GM19372 (cell line): ENCODE data around the gene MLPH.
"Not testable (repeated sequence)": the region's sequence is repeated elsewhere in the genome, so short reads cannot be mapped to it uniquely, and the experiment has no call there.

Source experiments
- ATAC-seq: cut with Tn5 transposase; IDR thresholded peaks from one replicate; pipeline ENCODE4 v1.9.1; 2021; ENCODE audit warnings: mild to moderate bottlenecking, low read depth, moderate library complexity; ENCODE audit not compliant: unreplicated experiment

The MLPH gene

DNA sequence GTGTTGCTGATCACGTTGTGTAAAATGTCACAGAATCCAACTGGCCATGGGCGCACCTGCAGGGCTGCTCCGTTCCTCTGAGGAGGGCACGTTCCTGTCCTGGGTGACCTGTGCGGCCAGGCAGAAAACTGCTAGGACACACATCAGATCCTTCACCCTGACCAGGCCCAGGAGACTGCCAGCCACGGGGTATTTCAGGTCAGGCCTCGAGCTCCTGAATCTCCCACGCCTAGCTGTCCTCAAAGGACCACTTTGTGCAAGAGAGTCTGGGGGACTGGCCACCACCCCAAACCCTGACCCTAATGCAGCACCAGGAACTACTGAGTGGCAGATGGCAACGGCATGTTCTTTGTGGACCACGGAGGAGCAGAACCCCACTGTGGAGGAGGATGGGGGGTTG is 90.4 kb downstream of the MLPH start:
- no peak for ATAC-seq

DNA sequence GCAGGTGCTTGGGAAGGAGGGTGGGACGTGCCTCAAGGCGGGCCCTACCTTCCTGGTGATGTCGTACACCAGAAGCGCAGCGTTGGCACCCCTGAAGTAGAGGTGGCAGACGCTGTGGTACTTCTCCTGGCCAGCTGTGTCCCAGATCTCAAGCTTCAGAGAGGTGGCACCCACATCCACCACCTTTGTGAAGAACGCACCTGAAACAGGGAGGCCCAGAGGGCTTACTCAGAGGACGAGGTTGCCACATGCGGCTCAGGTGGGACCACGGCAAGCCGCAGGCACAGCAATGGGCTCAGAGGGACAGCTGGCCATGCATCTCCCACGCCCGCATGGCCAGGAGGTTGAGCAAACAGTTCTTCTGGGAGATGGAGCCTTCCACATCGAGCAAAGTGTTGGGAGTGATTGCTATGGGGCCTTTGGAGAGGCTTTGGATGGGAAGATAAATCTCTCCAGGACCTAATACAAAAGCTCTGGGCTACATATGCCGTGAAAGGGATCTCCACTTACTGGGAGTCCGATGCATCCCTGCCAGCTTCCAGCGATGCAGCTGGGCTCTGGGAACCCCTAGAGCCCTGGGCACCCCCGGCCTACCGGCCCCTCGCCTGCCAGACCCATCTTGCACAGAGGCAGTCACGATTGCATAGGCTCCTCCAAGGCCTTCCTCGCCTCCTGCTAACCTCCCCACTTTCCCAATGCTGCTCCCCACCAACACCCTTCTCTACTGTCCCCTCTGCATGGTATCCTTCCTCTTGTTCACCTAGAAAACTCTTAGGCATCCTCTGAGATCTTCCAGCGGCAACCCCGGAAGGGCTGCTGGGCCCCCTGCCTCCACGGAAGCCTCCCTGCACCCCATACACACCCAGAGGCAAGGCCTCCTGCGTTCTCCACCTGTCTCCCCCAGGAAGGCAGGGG is 91.2 kb downstream of the MLPH start:
- no peak for ATAC-seq

DNA sequence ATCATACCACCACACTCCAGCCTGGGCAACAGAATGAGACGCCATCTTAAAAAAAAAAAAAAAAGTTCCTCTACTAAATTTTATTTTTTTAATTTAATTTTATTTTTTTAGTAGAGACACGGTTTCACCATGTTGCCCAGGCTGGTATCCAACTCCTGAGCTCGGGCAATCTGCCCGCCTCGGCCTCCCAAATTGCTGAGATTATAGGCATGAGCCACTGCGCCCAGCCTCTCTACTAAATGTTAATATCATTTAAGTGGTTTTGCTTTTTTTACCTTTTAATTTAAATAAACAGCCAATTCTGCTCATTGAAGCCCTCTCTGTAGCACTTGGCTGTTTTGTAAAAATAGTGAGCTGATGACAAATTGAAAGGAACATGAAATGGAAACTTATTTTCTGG is 94.3 kb downstream of the MLPH start:
- ATAC-seq: no peak

DNA sequence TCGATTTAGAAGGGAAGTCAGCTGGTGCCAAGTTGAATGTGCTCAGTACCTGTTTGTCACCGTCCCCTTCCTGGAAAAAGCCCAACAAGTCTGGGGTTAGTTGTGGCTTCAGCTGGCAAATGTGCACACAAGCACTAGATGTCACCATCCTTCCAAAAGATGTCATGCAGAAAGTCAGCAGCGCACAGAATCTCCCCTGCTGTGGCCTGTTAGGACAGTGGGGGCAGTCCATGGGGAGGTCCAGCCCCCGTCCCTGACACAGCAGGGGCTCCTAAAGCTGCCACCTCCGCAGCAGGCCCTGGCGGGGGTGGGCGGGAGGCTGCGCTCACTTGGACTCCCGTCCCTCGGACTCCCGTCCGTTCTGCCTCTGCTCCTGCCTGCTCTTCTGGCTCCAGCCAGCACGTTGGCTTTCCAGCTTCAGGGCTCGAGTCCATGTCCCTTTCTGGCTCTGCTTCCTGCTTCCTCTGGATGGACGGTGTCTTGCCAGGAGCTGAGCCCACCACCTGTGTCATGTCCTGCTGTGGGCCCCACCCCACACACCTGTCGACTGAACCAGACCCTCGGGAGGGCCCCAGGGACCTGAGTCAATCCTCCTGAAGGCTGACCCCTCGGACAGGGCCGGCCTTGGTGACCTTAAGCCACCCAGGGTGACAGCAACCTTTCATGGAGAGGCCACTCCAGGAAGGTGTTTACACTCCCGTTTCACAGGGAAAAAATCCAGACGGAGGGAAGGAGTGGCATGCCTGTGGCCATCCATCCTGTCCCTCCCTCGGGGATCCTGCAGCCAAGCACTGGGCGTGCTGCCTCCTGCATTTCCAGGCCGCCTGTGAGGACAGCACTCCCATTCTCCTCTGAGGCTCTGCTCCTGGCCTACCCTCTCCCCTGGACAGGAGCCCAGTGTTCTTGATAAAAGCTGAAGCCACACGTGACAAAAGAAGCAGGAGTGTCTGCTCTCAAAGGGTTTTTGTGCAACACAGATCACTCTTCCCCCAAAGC is 95.0 kb downstream of the MLPH start:
- ATAC-seq: no peak

DNA sequence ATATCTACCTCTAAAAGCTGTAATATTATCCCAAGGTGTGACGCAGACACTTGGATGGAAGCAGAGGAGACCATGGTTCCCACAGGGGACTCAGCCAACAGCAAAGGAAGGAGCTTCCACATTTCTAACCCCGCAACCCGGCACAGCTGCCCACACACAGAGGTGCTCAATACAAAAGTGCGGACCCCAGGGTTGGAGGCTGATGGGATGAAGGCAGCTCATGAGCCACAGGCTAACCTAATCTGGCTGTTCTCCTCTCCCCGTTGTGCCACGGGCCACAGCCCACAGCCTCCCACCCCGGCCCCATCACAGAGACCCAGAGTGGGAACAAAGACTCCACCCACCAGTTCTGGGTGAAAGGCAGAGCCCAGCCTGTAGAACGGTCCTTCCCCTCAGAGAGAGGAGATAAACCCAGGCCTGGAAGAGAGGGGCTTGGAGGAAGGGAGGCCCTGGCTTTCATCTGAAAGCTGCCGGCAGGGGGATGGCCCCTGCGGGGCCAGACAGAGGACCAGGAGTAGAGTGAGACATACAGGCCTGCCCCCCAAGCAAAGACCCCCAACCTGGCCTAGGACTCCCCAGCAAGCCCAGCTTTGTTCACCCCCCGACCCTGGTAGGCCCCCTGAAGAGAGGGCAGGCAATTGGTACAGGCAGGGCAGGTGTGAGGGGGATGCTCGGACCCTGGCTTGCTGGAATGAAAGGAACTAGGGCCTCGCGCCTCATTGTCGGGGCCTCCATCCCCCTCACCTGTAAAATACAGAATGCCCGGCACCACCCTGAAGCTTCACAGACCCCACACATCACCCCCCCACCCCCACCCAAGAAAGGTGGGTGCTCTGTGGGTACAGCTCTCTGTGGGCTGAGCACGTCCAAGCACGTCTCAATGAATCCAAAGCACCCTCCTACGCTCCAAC is 96.6 kb downstream of the MLPH start:
- no peak for ATAC-seq

DNA sequence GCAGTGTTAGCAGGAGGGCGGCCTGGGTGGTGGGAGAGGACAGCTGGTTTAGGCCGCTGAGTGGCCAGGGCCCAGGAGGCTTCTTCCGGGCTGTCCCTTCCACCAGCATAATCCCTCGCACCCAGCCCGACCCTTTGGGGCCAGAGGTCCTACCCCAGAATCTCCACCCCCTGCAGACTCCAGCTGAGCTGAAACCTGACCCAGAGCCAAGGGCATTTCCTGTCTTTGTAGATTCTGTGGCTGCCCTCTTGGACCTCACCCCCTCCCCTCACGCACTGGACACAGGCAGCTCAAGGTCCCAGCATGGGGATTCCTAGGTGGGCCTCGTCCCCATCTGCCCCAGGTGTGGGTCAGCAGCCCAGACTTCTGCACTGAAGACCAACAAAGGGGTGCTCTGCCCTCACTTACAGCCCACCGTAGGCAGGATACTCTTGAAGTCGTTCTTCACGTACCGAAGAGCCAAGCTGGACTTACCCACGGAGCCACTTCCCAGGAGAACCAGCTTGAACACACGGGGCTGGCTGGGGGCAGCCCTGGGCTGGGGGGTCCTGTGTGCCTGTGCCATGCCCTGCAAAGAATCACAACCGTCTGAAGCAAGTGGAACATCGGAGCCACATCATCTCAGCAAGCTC is 98.7 kb downstream of the MLPH start:
- no peak for ATAC-seq

GRCh38 chr2:237588044-237588696 is 101.1 kb downstream of the MLPH start:
- no peak for ATAC-seq

- ATAC-seq: no peak
Measured at GRCh38 chr2:237590272-237591140, 103.5 kb downstream of the MLPH start, which contains the start of gene RAB17. TSS of gene RAB17 (minus strand) at chr2:237590734. CDS start at chr2:237586154, 4,580 bp downstream.

- no peak for ATAC-seq
Measured at GRCh38 chr2:237591141-237591881, 104.3 kb downstream of the MLPH start.

GRCh38 chr2:237592425-237592980 is 105.5 kb downstream of the MLPH start:
- no peak for ATAC-seq

GRCh38 chr2:237593036-237593435 is 106.0 kb downstream of the MLPH start:
- ATAC-seq: no peak

- ATAC-seq: no peak
Measured at GRCh38 chr2:237593596-237594320, 106.7 kb downstream of the MLPH start.

DNA sequence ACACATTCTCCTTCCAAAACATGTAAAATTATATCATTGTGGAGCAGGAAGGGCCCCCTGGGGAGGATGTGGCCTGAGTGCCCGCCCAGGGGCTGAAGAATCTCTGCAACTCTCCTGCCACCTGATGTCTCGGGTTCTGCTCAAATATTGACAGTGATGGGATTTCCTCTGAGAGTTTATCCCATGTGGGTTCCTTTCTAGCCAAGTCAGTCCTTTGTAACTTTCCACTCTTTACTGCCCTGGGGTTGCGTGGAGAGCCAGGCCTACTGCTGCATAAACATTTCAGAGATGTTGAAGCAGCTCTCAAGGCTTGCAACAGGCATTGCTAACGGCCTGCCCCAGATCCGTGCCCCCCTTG is 107.4 kb downstream of the MLPH start:
- no peak for ATAC-seq

- not testable (repeated sequence) for ATAC-seq
Measured at GRCh38 chr2:237595829-237596519, 108.9 kb downstream of the MLPH start.

DNA sequence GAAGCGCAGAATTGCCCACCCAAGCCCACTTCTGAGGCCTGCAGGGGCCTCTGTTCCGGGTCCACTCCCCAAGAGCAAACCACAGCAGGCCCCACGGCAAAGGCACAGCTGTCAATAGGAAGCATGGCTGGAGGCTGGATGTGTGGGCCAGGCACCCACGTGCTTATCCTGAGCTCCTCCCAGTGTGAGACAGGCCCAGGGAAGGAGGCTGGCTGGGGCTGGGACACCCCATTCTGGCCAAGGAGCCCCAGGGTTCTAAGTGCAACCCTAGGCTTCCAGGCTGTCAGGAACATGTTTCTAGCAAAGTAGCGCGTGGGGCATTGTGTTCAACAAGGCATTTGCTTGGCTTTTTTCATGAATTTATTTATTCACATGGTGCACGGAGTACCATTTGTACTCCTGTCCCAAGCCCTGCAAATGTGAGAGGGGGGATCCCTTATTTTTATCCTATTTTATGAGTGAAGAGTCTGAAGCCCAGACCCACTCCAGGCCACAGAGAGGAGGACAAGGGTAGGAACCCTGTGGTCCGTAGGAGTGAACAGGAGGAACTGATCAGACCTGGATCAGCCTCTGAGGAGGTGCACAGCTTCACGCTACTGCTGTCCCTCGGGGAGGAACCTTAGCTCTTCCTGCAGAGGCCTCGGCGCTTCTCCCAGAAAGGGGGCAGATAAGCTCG is 109.6 kb downstream of the MLPH start:
- no peak for ATAC-seq
